ENCODE data around the gene ECM2.
"Not testable (repeated sequence)": the region's sequence is repeated elsewhere in the genome, so short reads cannot be mapped to it uniquely, and the experiment has no call there.

ECM2 gene

DNA sequence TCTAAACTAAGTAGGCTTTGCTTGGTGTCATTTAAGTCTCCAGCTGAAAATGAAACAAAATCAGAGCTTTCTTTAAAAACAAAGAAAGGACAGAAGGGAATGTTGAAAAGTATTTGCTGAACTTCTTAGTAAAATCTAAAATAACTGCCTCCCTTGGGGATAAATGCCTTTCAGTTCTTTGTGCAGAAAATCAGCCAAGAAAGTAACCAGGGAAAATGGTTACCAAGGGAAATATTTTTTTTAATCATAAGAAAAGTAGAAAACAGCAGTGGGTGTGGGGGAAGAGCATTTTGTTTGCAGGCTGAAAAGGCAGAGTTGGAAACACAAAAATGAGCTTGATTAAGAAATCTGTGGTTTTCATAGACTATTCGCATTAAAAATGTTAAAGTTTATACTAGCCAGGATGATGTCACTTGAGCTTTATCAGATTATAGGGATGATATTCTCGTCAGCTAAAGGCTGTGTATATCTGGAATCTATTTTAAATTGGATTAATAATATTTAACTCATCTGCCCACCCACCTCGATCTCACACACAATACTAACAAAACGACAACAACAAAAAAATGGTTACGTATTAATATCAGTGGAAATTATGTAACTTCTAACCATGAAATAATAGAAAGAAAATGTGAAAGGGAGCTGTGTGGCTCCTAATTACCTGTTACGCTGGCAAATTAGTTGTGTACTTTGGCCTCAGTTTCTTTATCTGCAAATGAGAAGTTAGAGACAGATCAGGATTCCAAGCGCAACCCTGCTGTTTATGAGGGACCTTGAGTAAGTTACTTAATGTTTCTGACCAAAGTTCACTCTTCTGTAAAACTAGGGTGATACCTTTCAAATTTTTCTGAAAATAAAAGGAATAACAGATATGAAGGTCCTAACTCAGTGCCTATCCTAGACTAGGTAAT lies at the start of gene ECM2:
Gene ECM2, minus strand, starts transcription at position 51 of the 911 bp plus-strand sequence. CDS start 13,124 bp downstream, outside the sequence.
- no peak for DNase-seq

DNA sequence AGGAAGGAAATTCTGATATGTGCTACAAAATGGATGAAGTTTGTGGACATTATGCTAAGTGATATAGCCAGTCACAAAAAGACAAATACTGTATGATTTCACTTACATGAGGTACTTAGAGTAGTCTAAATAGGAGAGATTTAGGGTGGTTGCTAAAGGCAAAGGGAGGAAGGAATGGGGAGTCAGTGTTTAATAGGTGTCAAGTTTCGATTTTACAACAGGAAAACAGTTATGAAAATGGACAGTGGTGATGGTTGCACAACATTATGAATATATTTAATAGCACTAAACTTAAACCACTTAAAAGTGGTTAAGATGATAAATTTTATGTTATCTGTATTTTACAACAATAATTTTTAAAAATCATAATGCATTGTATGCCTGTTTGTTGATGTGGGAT lies 40.4 kb upstream of the ECM2 start:
- no peak for DNase-seq

- DNase-seq, result not testable (repeated sequence)
These were observed 37.8 kb upstream of the ECM2 start for GRCh38 chr9:92573612-92574011.

GRCh38 chr9:92571871-92572270 lies 36.1 kb upstream of the ECM2 start:
- not testable (repeated sequence) for DNase-seq

- DNase-seq, result no peak
These were observed 29.2 kb upstream of the ECM2 start for GRCh38 chr9:92564982-92565381.

DNA sequence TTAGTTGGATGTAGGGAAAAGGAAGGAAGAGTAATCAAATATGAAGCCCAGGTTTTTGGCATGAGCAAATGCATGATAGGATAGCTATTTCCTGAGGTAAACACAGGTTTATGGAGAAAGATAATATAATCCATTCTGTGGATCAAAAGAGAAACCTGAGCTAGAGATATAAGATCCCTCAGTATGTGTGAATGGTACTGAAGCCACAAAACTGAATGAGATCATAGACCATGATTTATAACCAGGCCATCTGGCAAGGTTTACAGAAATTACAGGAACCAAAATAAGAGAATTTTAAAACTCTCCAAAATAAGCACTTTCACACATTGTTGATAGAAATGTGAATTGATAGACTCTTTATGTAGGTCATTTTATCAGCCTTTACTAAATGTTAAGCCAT lies 28.7 kb upstream of the ECM2 start:
- no peak for DNase-seq

GRCh38 chr9:92563116-92564100 lies 27.6 kb upstream of the ECM2 start:
- DNase-seq, result no peak

DNA sequence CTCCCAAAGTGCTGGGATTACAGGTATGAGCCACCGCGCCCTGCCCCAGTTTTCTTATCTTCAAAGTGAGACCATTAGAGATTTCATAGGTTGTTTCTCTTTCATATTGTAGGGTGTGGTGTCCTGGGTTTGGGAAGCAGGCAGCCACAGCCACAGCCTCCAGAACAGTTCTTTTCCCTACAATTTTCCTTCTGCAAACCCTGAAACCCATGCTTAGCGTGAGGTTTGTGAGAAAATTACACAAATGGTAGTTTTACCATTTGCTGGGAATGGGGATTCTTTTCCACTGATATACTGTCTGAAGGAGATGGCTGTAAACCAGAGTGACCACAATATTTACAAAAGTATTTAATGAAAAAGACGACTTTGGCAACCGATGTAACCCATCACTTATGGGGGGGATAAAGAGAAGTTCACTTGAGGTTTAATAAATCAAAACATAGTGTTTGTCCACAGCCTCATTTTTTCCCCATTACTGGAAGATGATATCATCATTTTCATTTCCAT lies 26.7 kb upstream of the ECM2 start:
- no peak for DNase-seq

- DNase-seq, result no peak
These were observed 25.9 kb upstream of the ECM2 start for GRCh38 chr9:92561374-92562330.

DNA sequence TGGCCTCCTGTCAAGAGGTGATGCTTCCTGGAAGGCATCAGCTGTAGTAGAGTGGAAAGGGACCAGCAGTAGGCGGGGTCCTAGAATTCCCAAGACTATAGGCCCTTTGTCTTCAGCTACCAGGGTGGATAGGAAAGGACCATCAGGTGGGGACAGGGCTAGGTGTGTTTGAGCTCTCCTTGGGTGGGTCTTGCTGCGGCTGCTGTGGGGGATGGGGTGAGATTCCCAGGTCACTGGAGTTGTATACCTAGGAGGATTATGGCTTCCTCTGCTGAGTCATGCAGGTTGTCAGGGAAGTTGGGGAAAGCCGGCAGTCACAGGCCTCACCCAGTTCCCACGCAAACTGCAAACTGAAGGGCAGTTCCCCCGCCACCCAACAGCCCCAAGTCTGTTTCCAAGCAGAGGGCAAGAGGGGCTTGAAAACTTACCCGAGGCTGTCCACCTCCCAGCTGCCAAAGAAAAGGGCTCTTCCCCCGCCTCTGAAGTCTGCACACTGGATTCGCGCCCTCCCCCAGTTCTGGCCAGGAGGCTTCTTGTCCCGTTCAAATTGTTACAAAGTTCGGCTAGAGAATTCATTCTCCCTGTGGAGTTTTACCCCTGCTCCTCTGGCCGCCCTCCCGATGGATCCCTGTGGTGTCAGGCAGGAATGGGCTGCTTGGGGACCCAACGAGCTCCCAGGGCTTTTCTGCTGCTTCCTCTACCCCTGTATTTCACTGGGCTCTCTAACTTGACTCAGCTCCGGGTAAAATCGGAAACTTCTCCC lies 23.0 kb upstream of the ECM2 start:
- no peak for DNase-seq

DNA sequence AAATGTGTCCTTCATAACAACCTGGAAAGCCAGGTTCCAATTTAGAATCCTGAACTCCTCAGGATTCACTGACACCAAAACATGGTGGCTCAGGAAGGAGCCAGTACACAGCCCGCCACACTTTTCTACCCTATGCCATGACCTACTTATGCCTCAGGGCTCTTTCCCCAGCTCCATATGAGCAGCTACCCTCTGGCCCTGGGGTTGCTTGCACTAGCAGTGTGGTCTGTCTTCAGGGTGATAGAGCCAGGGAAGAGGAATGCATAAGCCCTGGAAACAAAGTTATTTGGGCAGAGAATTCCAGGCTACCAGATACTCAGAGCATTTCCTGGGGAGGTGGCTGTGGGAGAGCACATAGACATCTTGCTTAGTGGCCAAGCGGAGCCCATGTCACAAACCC lies 15.0 kb upstream of the ECM2 start:
- no peak for DNase-seq

DNA sequence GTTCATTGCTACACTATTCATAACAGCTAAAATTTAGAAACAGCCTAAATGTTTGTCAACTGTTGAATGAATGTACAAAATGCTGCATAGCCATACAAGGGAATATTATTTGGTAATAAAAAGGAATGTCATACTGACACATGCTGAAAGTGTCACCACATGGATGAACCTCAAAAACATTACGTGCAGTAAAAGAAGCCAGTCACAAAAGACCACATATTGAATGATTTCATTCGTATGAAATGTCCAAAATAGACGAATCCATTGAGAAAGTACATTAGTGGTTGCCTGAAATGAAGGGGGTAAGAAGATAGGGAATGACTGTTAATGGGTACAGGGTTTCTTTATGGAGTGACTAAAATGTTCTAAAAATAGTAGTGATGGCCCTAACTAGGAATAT lies 11.6 kb upstream of the ECM2 start:
- no peak for DNase-seq

GRCh38 chr9:92545002-92545510 lies 9.3 kb upstream of the ECM2 start:
- no peak for DNase-seq

DNA sequence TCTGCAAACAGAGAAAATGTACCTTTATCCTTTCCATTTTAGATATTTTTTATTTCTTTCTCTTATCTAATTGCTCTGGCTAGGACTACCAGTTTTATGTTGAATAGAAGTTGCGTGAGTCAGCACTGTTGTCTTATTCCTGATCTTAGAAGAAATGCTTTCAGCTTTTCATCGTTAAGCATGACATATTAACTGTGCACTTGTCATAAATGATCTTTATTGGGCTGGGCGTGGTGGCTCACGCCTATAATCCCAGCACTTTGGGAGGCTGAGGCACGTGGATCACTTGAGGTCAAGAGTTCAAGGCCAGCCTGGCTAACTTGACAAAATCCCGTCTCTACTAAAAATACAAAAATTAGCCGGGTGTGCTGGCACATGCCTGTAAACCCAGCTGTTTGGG lies 8.2 kb upstream of the ECM2 start:
- DNase-seq, result no peak

DNA sequence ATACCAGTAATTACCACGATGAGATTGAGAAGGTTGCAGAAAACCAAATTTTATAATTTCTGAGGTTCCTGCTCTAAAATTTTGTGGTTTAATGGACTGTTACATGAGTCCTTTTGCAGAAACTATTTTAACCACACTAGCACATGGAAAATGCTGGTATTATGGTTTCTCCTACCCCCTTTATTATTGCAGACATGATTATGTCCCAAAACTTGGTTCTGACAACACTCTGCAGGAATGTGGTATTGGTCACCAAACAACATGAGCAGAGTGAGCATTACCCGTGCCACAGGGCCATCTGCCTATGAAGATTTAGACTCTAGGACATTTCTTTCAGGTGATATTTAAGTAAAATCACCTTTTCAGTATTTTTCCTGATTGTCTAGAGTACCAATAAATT lies 2.8 kb upstream of the ECM2 start:
- DNase-seq, result no peak

- no peak for DNase-seq
These were observed 1.1 kb downstream of the ECM2 start for GRCh38 chr9:92534674-92535073.

DNA sequence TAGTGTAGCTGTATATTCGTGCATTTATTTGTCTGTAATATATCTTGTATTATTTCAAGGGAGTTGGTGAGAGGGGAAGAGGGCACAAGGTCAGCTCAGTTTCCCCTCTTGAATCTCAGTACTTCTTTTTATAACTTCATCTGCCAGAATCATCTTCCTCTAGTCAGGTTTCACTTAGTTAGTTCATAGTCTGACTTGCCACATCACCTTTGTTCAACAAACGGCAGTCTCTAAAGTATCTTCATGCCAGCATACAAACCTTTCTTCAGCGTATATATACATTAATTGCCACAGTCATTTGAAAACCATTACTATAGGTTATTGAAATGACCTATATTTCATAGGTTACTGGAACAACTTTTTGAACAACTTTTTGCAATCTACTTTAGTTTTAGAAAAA lies 1.6 kb downstream of the ECM2 start:
- no peak for DNase-seq

GRCh38 chr9:92530893-92531292 lies 4.9 kb downstream of the ECM2 start:
- DNase-seq, result no peak

GRCh38 chr9:92529124-92529523 lies 6.7 kb downstream of the ECM2 start:
- DNase-seq, result no peak

DNA sequence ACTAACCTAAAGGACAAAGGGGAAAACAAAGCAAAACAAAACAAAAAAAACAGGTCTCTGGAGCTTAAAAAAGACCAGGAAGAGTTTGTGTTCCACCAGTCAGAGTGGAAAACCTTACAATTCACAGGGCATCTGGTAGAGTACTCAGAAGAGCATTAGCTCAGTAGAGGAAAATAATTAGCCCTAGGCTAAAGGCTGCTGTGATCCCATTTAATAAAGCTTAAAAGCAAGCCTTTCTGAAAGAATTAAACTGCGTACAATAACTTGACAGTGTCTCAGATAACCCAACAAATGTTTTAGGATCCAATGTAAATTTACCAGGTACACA lies 7.3 kb downstream of the ECM2 start:
- DNase-seq, result no peak

GRCh38 chr9:92527832-92528521 lies 7.8 kb downstream of the ECM2 start:
- no peak for DNase-seq
